K562 (cell line): Measurements from ENCODE around the gene PPP1R14B. TPM values are rescaled to one million over a fixed set of nuclear protein-coding genes. Genes with fewer than 3 reads are reported as not detected.

Experiments
- ATF4 ChIP-seq: fragments of 450-650 bp; formaldehyde crosslinking; IDR thresholded peaks from 2 replicates; pipeline ENCODE4 v1.4.0; 2022; ENCODE audit warnings: mild to moderate bottlenecking, moderate library complexity
- EP400 ChIP-seq: fragments of 450-650 bp; IDR thresholded peaks from 2 replicates; pipeline ENCODE4 v1.6.1; 2017; ENCODE audit warnings: antibody characterized with exemption, mild to moderate bottlenecking, moderate library complexity
- FOSL1 ChIP-seq: fragments of 200-800 bp; sonication (Bioruptor generic); conservative IDR thresholded peaks from 2 replicates; pipeline ENCODE4 v1.6.1; 2016; ENCODE audit warnings: missing genetic modification characterization, missing compliant biosample characterization
- FOXP4 ChIP-seq: sonication (generic); formaldehyde crosslinking; IDR thresholded peaks from 2 replicates; pipeline ENCODE4 v1.8.0; 2022; ENCODE audit warnings: mild to moderate bottlenecking, missing genetic modification reagents, borderline replicate concordance
- MBD2 ChIP-seq: sonication (generic); IDR thresholded peaks from 2 replicates; pipeline ENCODE4 v1.6.1; 2016; ENCODE audit warnings: low read depth, borderline replicate concordance
- MTA2 ChIP-seq: fragments of 450-650 bp; IDR thresholded peaks from 2 replicates; pipeline ENCODE4 v1.6.1; 2016; ENCODE audit warnings: low read depth
- NCOA2 ChIP-seq, 2 experiments: fragments of 450-650 bp; IDR thresholded peaks; 2 replicates each; pipeline ENCODE4 v1.6.1; 2018; ENCODE audit warnings: mild to moderate bottlenecking in 2 of 2, moderate library complexity in 1 of 2; ENCODE audit not compliant: partially characterized antibody in 2 of 2
- RREB1 ChIP-seq: fragments of 250-450 bp; sonication (Bioruptor Pico); IDR thresholded peaks from 2 replicates; pipeline ENCODE4 v1.4.0; 2020
- TEAD4 ChIP-seq, 2 experiments: sonication (generic) in 1 of 2; formaldehyde crosslinking in 1 of 2; IDR thresholded peaks; 2 replicates each; pipeline versions ENCODE4 v1.6.1 to v1.8.0; 2012 to 2022; ENCODE audit warnings: borderline replicate concordance in 1 of 2, inconsistent platforms in 1 of 2, low read length in 1 of 2, mild to moderate bottlenecking in 1 of 2, missing genetic modification reagents in 1 of 2
- ZKSCAN8 ChIP-seq: fragments of 200-800 bp; sonication (Bioruptor generic); IDR thresholded peaks from 2 replicates; pipeline ENCODE4 v1.6.1; 2016; ENCODE audit warnings: missing genetic modification characterization, missing compliant biosample characterization
- ZMIZ1 ChIP-seq, 2 experiments: fragments of 150-350 bp in 1 of 2; IDR thresholded peaks; 2 replicates each; pipeline ENCODE4 v1.6.1; 2012 to 2016; ENCODE audit warnings: low read depth in 2 of 2, low read length in 2 of 2, mild to moderate bottlenecking in 1 of 2, moderate library complexity in 1 of 2
- ZNF695 ChIP-seq: fragments of 450-650 bp; formaldehyde crosslinking; IDR thresholded peaks from 2 replicates; pipeline ENCODE4 v1.4.0; 2020; ENCODE audit warnings: mild to moderate bottlenecking, moderate library complexity
- polyA plus RNA-seq, 8 experiments: library from polyadenylated mRNA; depleted of rRNA in 4 of 8; stranded (reverse) in 5 of 8; unstranded in 3 of 8; fragments of >200 nt; fragmentation: Nextera tagmentation in 2 of 8; fragmentation: Illumina TruSeq in 1 of 8; extraction: Ambion mirVana in 2 of 8; extraction: Trizol in 1 of 8; gene quantifications; 2 replicates each; pipeline versions ENCODE4 v1.2.1 to v1.2.3, GENCODE V29; 2011 to 2014; ENCODE audit warnings: inconsistent platforms in 1 of 8, missing spikeins in 1 of 8
- total RNA-seq, 7 experiments: library from RNA; depleted of rRNA in 6 of 7; stranded (reverse); fragments of >200 nt in 6 of 7; fragmentation: Illumina TruSeq in 2 of 7; extraction: Trizol in 2 of 7; gene quantifications; 2 replicates each; pipeline versions ENCODE4 v1.2.1 to v1.2.3, GENCODE V29; 2011 to 2021; ENCODE audit warnings: low replicate concordance in 1 of 7

The PPP1R14B gene
- total and polyA plus RNA-seq, 9 of the 15 experiments (the other 6 are each of a cell fraction or from before 2014, with no cell fraction given), result 7.7 to 566 (median 212) TPM

GRCh38 chr11:64246871-64247728 lies at the start of gene PPP1R14B (continued):
- TF ChIP-seq ZMIZ1 (IDR thresholded peaks at IDR 0.05; ENCODE audit: low read depth in 2 of 2, low read length in 2 of 2), result peak in 1 of 2 experiments; percentile 52; a peak in 2 of 4 replicates
- TF ChIP-seq RREB1, result 0 out of 2 replicates have a peak, but pooled peaks have one; percentile 28
- TF ChIP-seq NCOA2 (IDR thresholded peaks at IDR 0.05; ENCODE audit: partially characterized antibody in 2 of 2), result no peak
- TF ChIP-seq EP400, result peak; percentile 95
- TF ChIP-seq ATF4 (CRISPR knock-in tag), result no peak
- no peak for TF ChIP-seq MTA2
- TF ChIP-seq MBD2, result 0 out of 2 replicates have a peak, but pooled peaks have one; percentile 43
- TF ChIP-seq FOSL1 (tag), result no peak
- 0 out of 2 replicates have a peak, but pooled peaks have one; percentile 16 for TF ChIP-seq ZNF695 (CRISPR knock-in tag)
- no peak for TF ChIP-seq TEAD4 (IDR thresholded peaks at IDR 0.05; ENCODE audit: low read length)
- no peak for TF ChIP-seq TEAD4 (CRISPR knock-in tag; IDR thresholded peaks at IDR 0.05; ENCODE audit: borderline replicate concordance)
- TF ChIP-seq FOXP4 (CRISPR knock-in tag), result no peak
- TF ChIP-seq ZKSCAN8 (CRISPR knock-in tag), result no peak
